AG04449 (cell line): ENCODE measurements around the gene ZFP3.
"Not testable (repeated sequence)": the region's sequence is repeated elsewhere in the genome, so short reads cannot be mapped to it uniquely, and the experiment has no call there.

Experiments used
- CTCF ChIA-PET: fragments of 350-600 bp; formaldehyde crosslinking; extraction: SDS; loops from one replicate; lab custom pipeline; 2021; ENCODE audit warnings: antibody characterized with exemption; lab: Yijun Ruan, JAX
- POLR2A ChIA-PET: fragments of 400-600, 350-600 bp; formaldehyde crosslinking; extraction: SDS; loops from one replicate; lab custom pipeline; 2020; ENCODE audit warnings: antibody characterized with exemption, inconsistent platforms; lab: Yijun Ruan, JAX
- DNase-seq: peaks from one replicate; pipeline ENCODE4 v3.0.0-alpha.2; 2010; ENCODE audit warnings: low read depth, low spot score
- H3K4me3 ChIP-seq: 2 replicates; pipeline ENCODE4 v1.5.1; 2011; ENCODE audit warnings: low read depth, mild to moderate bottlenecking, control low read depth, low read length
- TF ChIP-seq, protein P1 (sequence below): IDR thresholded peaks from one replicate; pipeline ENCODE4 v1.5.1; 2011; ENCODE audit warnings: mild to moderate bottlenecking, moderate library complexity, low read length, control low read depth, inconsistent platforms; ENCODE audit not compliant: insufficient read depth; ENCODE audit errors: missing control alignments

Gene ZFP3

DNA sequence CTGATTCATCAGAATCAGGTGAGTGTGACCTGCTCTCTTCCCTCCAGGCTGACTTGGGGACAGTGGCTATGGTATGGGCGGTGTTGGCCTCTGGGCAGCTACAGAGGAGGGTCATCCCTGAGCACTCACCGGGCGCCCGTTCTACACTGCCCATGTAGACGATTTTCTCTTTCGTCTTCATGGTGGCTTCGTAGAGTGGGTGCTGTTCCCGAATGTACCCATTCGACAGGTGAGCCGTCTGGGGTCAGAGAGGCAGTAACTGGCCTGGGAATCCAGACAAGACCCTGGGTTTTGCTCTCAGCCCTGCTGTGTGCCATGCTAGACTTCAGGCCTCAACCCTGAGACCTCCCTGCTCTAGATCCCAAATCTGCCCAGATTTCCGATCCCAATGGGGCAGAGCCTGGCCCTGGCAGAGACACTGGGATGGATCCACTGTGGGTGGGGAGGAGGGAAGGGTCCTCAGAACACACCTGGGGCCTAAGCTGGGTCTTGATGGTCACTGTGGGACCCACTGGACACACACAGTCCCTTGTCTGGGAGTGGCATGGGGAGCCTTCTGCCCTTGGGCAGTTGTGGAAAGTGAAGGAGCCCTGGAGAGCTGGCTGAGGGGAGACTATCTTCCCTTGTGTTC is 50.8 kb downstream of the ZFP3 start:
- POLR2A ChIA-PET: no interaction called here
- CTCF ChIA-PET: no interaction called here

DNA sequence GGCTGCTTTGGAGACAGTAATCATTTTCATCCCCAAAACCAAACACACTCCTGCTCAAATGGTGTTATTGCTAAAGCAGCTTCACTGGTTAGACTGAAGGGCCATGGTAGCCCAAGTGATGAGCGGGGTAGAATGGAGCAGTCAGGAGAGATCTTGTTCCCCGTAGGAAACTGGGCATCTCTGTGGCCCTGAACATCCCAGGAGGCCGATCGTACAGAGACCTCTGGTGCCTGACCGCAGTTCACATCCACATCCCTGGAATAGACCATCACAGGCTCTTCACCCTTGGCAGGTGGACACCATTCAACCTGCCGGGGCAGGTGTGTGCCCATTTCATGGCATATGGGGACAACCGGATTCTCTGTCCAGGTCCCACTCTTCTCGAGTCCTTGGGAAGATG is 51.5 kb downstream of the ZFP3 start:
- CTCF ChIA-PET, DNase-seq, H3K4me3 ChIP-seq, POLR2A ChIA-PET: not testable (repeated sequence)

More for the DNA sequence above, 50.8 kb downstream of the ZFP3 start:
- H3K4me3 ChIP-seq: no peak overlapping the region
- no peak for DNase-seq
- TF ChIP-seq, protein P1, sequence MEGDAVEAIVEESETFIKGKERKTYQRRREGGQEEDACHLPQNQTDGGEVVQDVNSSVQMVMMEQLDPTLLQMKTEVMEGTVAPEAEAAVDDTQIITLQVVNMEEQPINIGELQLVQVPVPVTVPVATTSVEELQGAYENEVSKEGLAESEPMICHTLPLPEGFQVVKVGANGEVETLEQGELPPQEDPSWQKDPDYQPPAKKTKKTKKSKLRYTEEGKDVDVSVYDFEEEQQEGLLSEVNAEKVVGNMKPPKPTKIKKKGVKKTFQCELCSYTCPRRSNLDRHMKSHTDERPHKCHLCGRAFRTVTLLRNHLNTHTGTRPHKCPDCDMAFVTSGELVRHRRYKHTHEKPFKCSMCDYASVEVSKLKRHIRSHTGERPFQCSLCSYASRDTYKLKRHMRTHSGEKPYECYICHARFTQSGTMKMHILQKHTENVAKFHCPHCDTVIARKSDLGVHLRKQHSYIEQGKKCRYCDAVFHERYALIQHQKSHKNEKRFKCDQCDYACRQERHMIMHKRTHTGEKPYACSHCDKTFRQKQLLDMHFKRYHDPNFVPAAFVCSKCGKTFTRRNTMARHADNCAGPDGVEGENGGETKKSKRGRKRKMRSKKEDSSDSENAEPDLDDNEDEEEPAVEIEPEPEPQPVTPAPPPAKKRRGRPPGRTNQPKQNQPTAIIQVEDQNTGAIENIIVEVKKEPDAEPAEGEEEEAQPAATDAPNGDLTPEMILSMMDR: no peak

GRCh38 chr17:5130261-5130660 is 52.0 kb downstream of the ZFP3 start:
- POLR2A ChIA-PET, CTCF ChIA-PET, H3K4me3 ChIP-seq, DNase-seq: not testable (repeated sequence)

DNA sequence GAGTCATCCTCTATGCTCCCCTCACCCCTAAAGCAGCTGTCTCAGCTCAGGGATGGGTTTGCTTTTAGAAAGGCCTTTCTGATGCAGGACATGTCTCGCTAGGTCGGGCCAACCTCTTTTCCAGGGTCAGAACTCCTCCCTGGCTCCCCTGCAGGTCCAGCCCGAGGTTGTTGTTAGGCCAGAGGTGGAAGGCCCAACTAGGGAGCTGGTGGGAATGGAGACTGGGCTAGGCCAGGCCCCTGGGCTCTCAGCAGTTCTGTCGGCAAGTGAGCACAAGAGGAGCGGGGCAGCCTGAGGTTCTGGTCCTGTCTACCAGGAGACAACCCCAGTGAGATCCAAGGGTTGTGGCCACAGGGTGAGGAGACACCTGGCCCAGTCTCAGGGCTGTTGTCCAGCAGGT is 52.4 kb downstream of the ZFP3 start:
- CTCF ChIA-PET, H3K4me3 ChIP-seq, DNase-seq, POLR2A ChIA-PET: not testable (repeated sequence)

DNA sequence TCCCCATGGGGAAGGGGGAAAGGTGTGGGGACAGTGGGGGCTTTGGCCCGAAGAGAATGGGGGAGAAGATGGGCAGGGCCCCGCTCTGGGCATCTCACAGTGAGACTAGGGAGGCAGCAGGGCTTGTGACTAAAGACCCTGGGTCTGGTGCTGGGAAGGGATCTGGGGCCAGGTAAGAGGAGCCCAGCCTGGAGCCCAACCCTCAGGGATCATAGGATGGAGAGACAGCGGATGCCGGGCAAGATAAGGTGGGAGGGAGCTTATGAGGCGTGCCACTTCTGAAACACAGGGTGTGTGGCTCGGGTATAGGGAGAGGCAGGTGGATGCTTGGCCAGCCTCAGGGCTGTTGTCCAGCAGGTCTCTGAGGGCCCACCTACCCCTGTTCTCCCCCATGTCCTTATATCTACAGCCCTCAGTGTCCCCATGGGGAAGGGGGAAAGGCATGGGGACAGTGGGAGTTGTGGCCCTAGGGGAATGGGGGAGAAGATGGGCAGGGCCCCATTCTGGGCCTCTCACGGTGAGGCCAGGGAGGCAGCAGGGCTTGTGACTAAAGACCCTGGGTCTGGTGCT is 53.0 kb downstream of the ZFP3 start:
- CTCF ChIA-PET: no interaction called here
- DNase-seq: no peak
- POLR2A ChIA-PET: no interaction called here
- H3K4me3 ChIP-seq: no peak overlapping the region
- TF ChIP-seq, protein P1: no peak

DNA sequence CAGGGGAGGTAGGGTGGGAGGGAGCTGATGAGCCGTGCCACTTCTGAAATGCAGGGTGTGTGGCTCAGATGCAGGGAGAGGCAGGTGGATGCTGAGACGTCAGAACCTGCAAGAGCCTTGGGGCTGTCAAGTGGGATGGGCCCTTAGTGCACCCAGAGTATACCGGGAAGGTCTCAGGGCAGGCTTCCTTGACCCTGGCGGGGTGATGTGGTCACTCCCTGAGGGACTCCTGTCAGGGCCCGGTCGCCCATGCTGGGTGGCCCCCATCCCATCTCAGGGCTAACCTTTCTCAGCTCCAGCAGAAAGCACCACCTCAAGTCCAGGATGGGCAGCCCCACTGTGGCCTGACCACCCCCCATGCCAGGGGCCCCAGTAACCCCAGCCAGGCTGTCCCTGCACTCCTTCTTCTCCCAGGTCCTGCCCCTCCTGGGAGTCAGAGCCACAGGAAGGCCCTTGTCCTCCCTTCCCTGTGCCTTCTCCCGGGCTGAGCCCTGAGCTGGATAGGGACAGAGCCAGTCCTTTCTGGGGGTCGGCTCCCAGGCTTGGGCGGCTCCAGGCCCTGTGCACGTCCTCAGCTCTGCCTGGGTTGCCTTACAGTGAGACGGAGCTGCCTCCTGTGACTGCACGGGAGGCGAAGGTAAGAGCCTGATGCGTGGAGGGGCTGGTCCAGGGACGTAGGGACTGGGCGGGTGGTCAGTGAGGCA is 53.7 kb downstream of the ZFP3 start:
- H3K4me3 ChIP-seq, POLR2A ChIA-PET, CTCF ChIA-PET, DNase-seq: not testable (repeated sequence)

GRCh38 chr17:5132503-5133225 is 54.4 kb downstream of the ZFP3 start:
- POLR2A ChIA-PET, H3K4me3 ChIP-seq, CTCF ChIA-PET, DNase-seq: not testable (repeated sequence)

GRCh38 chr17:5133311-5133710 is 55.0 kb downstream of the ZFP3 start:
- ChIA-PET CTCF (no interaction called here), POLR2A (no interaction called here)
- no peak for DNase-seq
- TF ChIP-seq, protein P1: no peak
- H3K4me3 ChIP-seq: no peak overlapping the region

DNA sequence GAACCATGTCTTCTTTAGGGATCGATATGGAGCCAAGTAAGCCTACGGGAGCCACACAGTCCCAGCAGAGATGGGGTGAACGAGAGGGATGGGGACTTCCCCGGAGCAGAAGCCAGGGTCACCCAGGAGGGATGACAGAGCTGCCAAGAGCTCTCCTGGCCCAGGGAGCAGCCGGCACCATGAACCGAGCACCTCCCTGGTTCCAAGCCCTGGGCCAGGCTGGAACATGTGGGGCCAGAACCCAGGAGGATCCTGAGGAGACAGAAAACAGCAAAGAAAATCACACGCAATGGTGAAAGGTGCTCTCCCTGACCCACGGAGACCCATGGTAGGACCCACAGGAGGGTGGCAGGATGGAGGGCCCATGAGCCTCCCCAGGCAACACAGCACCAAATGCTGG is 55.7 kb downstream of the ZFP3 start:
- H3K4me3 ChIP-seq, CTCF ChIA-PET, DNase-seq, POLR2A ChIA-PET: not testable (repeated sequence)

GRCh38 chr17:5134571-5134970 is 56.3 kb downstream of the ZFP3 start:
- POLR2A ChIA-PET: not testable (repeated sequence)

GRCh38 chr17:5135131-5135712 is 57.0 kb downstream of the ZFP3 start:
- DNase-seq, CTCF ChIA-PET, H3K4me3 ChIP-seq, POLR2A ChIA-PET: not testable (repeated sequence)

More at GRCh38 chr17:5134571-5134970, 56.3 kb downstream of the ZFP3 start:
- H3K4me3 ChIP-seq, CTCF ChIA-PET, DNase-seq: not testable (repeated sequence)
